Measurements from ENCODE around the gene CTAGE15. TPM values are rescaled to one million over a fixed set of nuclear protein-coding genes. Genes with fewer than 3 reads are reported as not detected.
A peak's percentile ranks its signal among the peaks of the same experiment; 100 is the strongest.
"Not testable (repeated sequence)": the region's sequence is repeated elsewhere in the genome, so short reads cannot be mapped to it uniquely, and the experiment has no call there.

The CTAGE15 gene
- total RNA-seq, 2 donors from 2014 or later, result 0.28 TPM; not detected in 1

DNA sequence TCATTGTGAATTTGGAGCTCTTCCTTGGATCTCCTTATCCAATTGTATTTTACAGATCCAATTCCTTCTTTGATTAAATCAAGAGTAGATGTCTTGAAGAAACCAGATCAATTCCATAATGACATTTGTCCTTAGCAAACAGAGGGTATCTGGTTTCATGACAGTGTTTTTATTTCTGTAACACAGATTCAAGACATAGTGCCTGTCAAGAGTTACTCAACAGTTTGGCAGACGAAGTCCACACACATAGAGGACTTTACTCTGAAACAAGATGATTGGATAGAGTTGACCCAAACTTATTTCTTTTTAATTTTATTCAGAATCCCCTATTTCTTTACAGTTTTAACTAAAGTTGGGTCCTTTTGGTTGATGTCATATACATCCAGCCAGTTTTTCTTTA, 34.5 kb downstream of the CTAGE15 start:
- ATAC-seq; H3K27me3 Mint-ChIP-seq; H3K27ac Mint-ChIP-seq; H3K36me3 Mint-ChIP-seq; H3K4me1 Mint-ChIP-seq (ENCODE audit: low read depth in 2 of 2); H3K9me3 Mint-ChIP-seq; DNase-seq (ENCODE audit: low spot score); H3K4me3 Mint-ChIP-seq: not testable (repeated sequence)

DNA sequence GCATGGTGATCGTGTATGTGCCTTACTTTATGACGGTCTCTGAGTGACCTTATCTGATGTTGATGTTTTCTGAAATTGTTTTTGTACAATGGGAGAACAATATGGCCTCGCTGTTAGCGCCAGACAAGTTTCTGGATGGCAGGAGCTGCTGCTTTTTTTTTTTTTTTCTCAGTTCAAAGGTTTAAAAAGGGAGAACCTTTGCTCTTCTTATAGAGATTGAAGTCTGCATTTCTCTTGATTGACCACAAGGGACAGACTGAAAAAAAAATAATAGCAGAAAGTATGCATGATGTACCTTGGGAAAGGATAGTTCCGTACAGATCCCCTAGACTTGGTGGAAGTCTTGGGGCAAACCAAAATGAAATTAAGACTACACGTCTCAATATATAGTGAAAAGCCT, 43.9 kb downstream of the CTAGE15 start:
- H3K4me1 Mint-ChIP-seq (ENCODE audit: low read depth in 2 of 2); ATAC-seq; DNase-seq (ENCODE audit: low spot score); H3K36me3 Mint-ChIP-seq; H3K27me3 Mint-ChIP-seq; H3K4me3 Mint-ChIP-seq; H3K27ac Mint-ChIP-seq; H3K9me3 Mint-ChIP-seq: not testable (repeated sequence)

DNA sequence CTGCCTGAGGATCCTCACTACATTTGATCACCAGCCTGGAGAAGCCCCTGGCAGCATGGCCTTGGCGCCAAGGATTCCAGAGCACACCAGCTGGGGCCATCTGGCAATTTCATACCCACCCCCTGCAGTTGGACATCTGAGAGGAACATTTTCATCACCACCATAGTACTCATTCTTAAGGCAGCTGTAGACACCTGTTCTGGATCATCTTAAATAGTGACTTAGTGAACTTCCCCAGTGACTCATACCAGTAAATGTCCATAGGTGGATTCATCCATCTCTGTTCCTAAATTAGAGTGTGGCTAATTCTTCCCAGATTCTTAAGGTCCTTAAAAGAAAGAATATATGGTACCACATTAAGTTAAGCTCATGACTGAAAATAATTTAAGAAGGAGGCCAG, 45.6 kb downstream of the CTAGE15 start:
- not testable (repeated sequence) for ATAC-seq; H3K4me3 Mint-ChIP-seq; DNase-seq (ENCODE audit: low spot score); H3K27me3 Mint-ChIP-seq; H3K36me3 Mint-ChIP-seq; H3K4me1 Mint-ChIP-seq (ENCODE audit: low read depth in 2 of 2); H3K27ac Mint-ChIP-seq; H3K9me3 Mint-ChIP-seq

DNA sequence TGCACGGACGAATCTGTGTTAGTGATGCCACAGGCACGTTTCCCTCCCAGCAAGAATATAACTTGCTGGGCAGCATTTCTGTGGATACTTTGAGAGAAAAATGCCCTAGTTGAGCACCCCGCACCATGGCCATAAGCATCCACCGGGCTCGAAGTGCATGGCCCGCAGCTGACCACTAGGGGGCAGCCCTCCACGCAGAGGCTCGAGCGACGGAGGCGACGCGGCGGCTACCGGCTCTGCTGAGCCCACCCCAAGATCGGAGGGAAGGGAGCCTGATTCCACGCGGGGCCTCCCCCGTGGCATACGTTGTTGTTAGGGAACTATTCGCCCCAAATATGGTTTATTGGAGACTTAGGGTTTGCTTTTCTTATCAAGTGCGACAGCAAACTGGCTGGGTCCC, 48.5 kb downstream of the CTAGE15 start:
- H3K27me3 Mint-ChIP-seq; DNase-seq (ENCODE audit: low spot score); H3K27ac Mint-ChIP-seq; H3K9me3 Mint-ChIP-seq; H3K36me3 Mint-ChIP-seq; H3K4me1 Mint-ChIP-seq (ENCODE audit: low read depth in 2 of 2); H3K4me3 Mint-ChIP-seq: not testable (repeated sequence)
- ATAC-seq, result peak; percentile 47 to 60

DNA sequence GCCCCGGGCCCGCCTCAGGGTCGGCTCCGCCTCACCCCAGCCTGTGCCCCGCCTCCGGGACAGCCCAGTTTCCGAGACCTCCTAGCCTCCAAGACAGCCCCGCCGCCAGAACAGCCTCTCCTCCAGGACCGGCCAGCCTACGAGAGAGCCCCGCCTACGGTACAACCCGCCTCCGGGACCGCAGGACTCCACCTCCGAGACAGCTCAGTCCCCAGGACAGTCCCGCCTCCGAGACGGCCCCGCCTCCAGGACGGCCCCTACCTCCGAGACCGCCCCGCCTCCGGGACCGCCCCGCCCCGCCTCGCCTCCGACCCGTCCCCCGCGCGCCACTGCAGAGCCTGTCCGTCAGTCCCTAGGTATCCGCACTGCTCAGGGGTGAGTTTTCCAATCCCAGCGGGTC, 49.0 kb downstream of the CTAGE15 start, which contains the start of gene TCAF2:
TCAF2 (plus strand) TSS at position 329 of the 400 bp plus-strand sequence.
- not testable (repeated sequence) for H3K9me3 Mint-ChIP-seq; H3K27ac Mint-ChIP-seq; H3K4me1 Mint-ChIP-seq (ENCODE audit: low read depth in 2 of 2); H3K4me3 Mint-ChIP-seq; H3K27me3 Mint-ChIP-seq; DNase-seq (ENCODE audit: low spot score); H3K36me3 Mint-ChIP-seq
- ATAC-seq, result peak; percentile 96 to 98

DNA sequence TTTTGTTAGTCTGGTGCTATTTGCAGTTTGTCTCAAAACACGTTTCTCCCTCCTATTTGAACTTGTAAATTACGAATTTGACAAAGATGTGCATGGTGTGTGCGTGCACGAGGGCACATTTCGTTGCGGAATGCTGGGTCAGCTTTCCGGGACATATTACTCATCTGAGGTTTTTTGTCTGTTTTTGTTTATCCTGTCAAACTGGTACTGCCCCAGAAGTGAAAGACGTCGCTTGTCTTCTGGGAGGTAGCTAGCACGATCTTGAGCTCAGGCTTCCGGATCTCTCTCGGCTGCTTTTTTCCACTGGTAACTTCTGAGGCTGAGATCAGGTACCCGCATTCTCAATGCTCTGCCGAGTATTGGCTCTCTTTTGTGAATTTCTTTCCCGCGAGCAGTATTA, 49.6 kb downstream of the CTAGE15 start:
- DNase-seq (ENCODE audit: low spot score); H3K27me3 Mint-ChIP-seq; H3K9me3 Mint-ChIP-seq; H3K27ac Mint-ChIP-seq; H3K36me3 Mint-ChIP-seq; H3K4me3 Mint-ChIP-seq; H3K4me1 Mint-ChIP-seq (ENCODE audit: low read depth in 2 of 2): not testable (repeated sequence)
- peak; percentile 66 to 69 for ATAC-seq

DNA sequence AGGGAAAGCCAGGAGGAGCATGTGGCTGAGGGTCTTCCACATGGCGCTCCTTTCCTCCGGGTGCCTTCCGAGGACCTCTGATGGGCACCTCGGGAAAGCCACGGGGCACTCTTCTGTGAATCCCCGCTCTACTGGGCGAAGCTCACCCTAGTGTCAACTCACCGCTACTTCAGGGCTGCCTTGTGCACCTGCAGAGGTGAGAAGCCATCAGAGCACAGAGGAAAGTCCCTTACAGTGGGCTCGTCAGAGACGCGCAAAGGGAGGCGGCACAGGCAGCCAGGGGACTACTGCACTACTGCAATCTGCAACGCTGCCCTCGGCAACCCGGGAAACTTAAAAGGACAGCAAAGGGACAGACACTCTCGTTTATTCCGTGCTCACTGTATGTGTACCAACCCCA, 50.5 kb downstream of the CTAGE15 start:
- H3K27me3 Mint-ChIP-seq; H3K36me3 Mint-ChIP-seq; H3K27ac Mint-ChIP-seq; DNase-seq (ENCODE audit: low spot score); H3K9me3 Mint-ChIP-seq; H3K4me3 Mint-ChIP-seq; H3K4me1 Mint-ChIP-seq (ENCODE audit: low read depth in 2 of 2): not testable (repeated sequence)
- peak in 1 of 2 donors; percentile 1 for ATAC-seq

Other genes starting within 250 kb of the CTAGE15 start
- 1 to 10 TPM; 2.9 TPM for gene FAM131B, start 209.1 kb upstream of the CTAGE15 start, total RNA-seq
- gene ZYX, start 190.5 kb upstream of the CTAGE15 start, total RNA-seq, result 100 to 1,000 TPM in 1 of 2 donors, 10 to 100 TPM in 1; 81.6 to 114 TPM
- gene EPHA1, start 162.9 kb upstream of the CTAGE15 start, total RNA-seq, result under 1 TPM in 1 of 2 donors, not detected in 1; 0.21 TPM
- not detected for gene TAS2R60, start 128.3 kb upstream of the CTAGE15 start, total RNA-seq
- gene TAS2R41, start 93.9 kb upstream of the CTAGE15 start, total RNA-seq, result not detected
- gene TCAF2, start 49.2 kb downstream of the CTAGE15 start, total RNA-seq, result 10 to 100 TPM; 22.0 to 25.7 TPM
- gene CTAGE6, start 185.9 kb downstream of the CTAGE15 start, total RNA-seq, result 1 to 10 TPM; 1.6 to 2.8 TPM